SK-N-SH treated with all-trans-retinoic acid at 6 μM for 48 hours (cell line): ENCODE measurements around the gene FHIT.

Experiments used
- ATAC-seq: fragments of 200-7000 bp; cut with Tn5 transposase; 3 replicates; pipeline ENCODE4 v1.9.1; 2020; ENCODE audit warnings: mild to moderate bottlenecking, moderate library complexity
- ARNTL ChIP-seq: fragments of 450-650 bp; formaldehyde crosslinking; IDR thresholded peaks from 2 replicates; pipeline ENCODE4 v1.5.0; 2020; ENCODE audit warnings: low read depth, mild to moderate bottlenecking, moderate library complexity, borderline replicate concordance
- CSDC2 ChIP-seq: fragments of 250-450 bp; sonication (Bioruptor Pico); IDR thresholded peaks from 2 replicates; pipeline ENCODE4 v1.5.0; 2020; ENCODE audit warnings: mild to moderate bottlenecking, moderate library complexity
- ESRRG ChIP-seq: fragments of 250-450 bp; sonication (Bioruptor Pico); IDR thresholded peaks from 2 replicates; pipeline ENCODE4 v1.6.1; 2021; ENCODE audit warnings: mild to moderate bottlenecking
- GLIS3 ChIP-seq: fragments of 250-450 bp; sonication (Bioruptor Pico); IDR thresholded peaks from 2 replicates; pipeline ENCODE4 v1.5.0; 2020; ENCODE audit warnings: mild to moderate bottlenecking, moderate library complexity
- ISL1 ChIP-seq: fragments of 250-450 bp; sonication (Bioruptor Pico); IDR thresholded peaks from 2 replicates; pipeline ENCODE4 v2.1.2; 2022; ENCODE audit warnings: mild to moderate bottlenecking, moderate library complexity
- PATZ1 ChIP-seq: fragments of 250-450 bp; sonication (Bioruptor Pico); IDR thresholded peaks from 2 replicates; pipeline ENCODE4 v1.8.0; 2020; ENCODE audit warnings: mild to moderate bottlenecking, moderate library complexity, borderline replicate concordance
- PPARA ChIP-seq: fragments of 250-450 bp; sonication (Bioruptor Pico); IDR thresholded peaks from 2 replicates; pipeline ENCODE4 v1.5.0; 2020; ENCODE audit warnings: mild to moderate bottlenecking, borderline replicate concordance
- SNAI2 ChIP-seq: fragments of 250-450 bp; sonication (Bioruptor Pico); IDR thresholded peaks from 2 replicates; pipeline ENCODE4 v1.5.0; 2020; ENCODE audit warnings: mild to moderate bottlenecking, moderate library complexity
- TCF4 ChIP-seq: fragments of 250-450 bp; sonication (Bioruptor Pico); IDR thresholded peaks from 2 replicates; pipeline ENCODE4 v1.8.0; 2021; ENCODE audit warnings: mild to moderate bottlenecking, moderate library complexity, borderline replicate concordance
- TOX ChIP-seq: fragments of 250-450 bp; sonication (Bioruptor Pico); IDR thresholded peaks from 2 replicates; pipeline ENCODE4 v1.8.0; 2021; ENCODE audit warnings: mild to moderate bottlenecking, moderate library complexity, borderline replicate concordance
- ZC3H10 ChIP-seq: fragments of 250-450 bp; sonication (Bioruptor Pico); IDR thresholded peaks from 2 replicates; pipeline ENCODE4 v1.5.1; 2021; ENCODE audit warnings: mild to moderate bottlenecking, moderate library complexity
- ZFP3 ChIP-seq: fragments of 250-450 bp; sonication (Bioruptor Pico); IDR thresholded peaks from 2 replicates; pipeline ENCODE4 v1.5.0; 2020; ENCODE audit warnings: mild to moderate bottlenecking, moderate library complexity
- ZFP30 ChIP-seq: fragments of 450-650 bp; formaldehyde crosslinking; IDR thresholded peaks from 2 replicates; pipeline ENCODE4 v1.5.0; 2022; ENCODE audit warnings: mild to moderate bottlenecking, moderate library complexity
- ZNF565 ChIP-seq: fragments of 450-650 bp; formaldehyde crosslinking; conservative IDR thresholded peaks from 2 replicates; pipeline ENCODE4 v1.5.0; 2020; ENCODE audit warnings: low read depth, mild to moderate bottlenecking, moderate library complexity
- ZNF70 ChIP-seq: fragments of 450-650 bp; formaldehyde crosslinking; IDR thresholded peaks from 2 replicates; pipeline ENCODE4 v1.5.0; 2020; ENCODE audit warnings: mild to moderate bottlenecking, moderate library complexity
- ZNF8 ChIP-seq: fragments of 450-650 bp; formaldehyde crosslinking; IDR thresholded peaks from 2 replicates; pipeline ENCODE4 v1.5.0; 2020; ENCODE audit warnings: mild to moderate bottlenecking, moderate library complexity
- TF ChIP-seq, protein P1 (sequence below): fragments of 250-450 bp; sonication (Bioruptor Pico); IDR thresholded peaks from 2 replicates; pipeline ENCODE4 v1.8.0; 2021; ENCODE audit warnings: low read depth, mild to moderate bottlenecking, moderate library complexity, borderline replicate concordance
- TF ChIP-seq, protein P2 (sequence below): fragments of 250-450 bp; sonication (Bioruptor Pico); IDR thresholded peaks from 2 replicates; pipeline ENCODE4 v1.5.0; 2020; ENCODE audit warnings: mild to moderate bottlenecking, moderate library complexity
- TF ChIP-seq, protein P3 (sequence below): fragments of 250-450 bp; sonication (Bioruptor Pico); IDR thresholded peaks from 2 replicates; pipeline ENCODE4 v1.5.1; 2021; ENCODE audit warnings: mild to moderate bottlenecking, moderate library complexity
- TF ChIP-seq, protein P4 (sequence below): fragments of 250-450 bp; sonication (Bioruptor Pico); IDR thresholded peaks from 2 replicates; pipeline ENCODE4 v1.5.1; 2020; ENCODE audit warnings: low read depth, mild to moderate bottlenecking, moderate library complexity

The FHIT gene

GRCh38 chr3:60274646-60275045 is 976.6 kb downstream of the FHIT start:
- no peak for ATAC-seq
- TF ChIP-seq ESRRG (CRISPR knock-in tag) (no peak), ZFP30 (CRISPR knock-in tag) (no peak)
- TF ChIP-seq, protein P1, sequence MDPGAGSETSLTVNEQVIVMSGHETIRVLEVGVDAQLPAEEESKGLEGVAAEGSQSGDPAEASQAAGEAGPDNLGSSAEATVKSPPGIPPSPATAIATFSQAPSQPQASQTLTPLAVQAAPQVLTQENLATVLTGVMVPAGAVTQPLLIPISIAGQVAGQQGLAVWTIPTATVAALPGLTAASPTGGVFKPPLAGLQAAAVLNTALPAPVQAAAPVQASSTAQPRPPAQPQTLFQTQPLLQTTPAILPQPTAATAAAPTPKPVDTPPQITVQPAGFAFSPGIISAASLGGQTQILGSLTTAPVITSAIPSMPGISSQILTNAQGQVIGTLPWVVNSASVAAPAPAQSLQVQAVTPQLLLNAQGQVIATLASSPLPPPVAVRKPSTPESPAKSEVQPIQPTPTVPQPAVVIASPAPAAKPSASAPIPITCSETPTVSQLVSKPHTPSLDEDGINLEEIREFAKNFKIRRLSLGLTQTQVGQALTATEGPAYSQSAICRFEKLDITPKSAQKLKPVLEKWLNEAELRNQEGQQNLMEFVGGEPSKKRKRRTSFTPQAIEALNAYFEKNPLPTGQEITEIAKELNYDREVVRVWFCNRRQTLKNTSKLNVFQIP (CRISPR knock-in tag), result no peak

GRCh38 chr3:60274098-60274497 is 977.2 kb downstream of the FHIT start:
- ATAC-seq, result no peak
- no peak for TF ChIP-seq TOX (CRISPR knock-in tag)
- TF ChIP-seq SNAI2 (CRISPR knock-in tag), result no peak
- TF ChIP-seq ZC3H10 (CRISPR knock-in tag), result no peak
- no peak for TF ChIP-seq TCF4 (CRISPR knock-in tag)
- TF ChIP-seq, protein P2, sequence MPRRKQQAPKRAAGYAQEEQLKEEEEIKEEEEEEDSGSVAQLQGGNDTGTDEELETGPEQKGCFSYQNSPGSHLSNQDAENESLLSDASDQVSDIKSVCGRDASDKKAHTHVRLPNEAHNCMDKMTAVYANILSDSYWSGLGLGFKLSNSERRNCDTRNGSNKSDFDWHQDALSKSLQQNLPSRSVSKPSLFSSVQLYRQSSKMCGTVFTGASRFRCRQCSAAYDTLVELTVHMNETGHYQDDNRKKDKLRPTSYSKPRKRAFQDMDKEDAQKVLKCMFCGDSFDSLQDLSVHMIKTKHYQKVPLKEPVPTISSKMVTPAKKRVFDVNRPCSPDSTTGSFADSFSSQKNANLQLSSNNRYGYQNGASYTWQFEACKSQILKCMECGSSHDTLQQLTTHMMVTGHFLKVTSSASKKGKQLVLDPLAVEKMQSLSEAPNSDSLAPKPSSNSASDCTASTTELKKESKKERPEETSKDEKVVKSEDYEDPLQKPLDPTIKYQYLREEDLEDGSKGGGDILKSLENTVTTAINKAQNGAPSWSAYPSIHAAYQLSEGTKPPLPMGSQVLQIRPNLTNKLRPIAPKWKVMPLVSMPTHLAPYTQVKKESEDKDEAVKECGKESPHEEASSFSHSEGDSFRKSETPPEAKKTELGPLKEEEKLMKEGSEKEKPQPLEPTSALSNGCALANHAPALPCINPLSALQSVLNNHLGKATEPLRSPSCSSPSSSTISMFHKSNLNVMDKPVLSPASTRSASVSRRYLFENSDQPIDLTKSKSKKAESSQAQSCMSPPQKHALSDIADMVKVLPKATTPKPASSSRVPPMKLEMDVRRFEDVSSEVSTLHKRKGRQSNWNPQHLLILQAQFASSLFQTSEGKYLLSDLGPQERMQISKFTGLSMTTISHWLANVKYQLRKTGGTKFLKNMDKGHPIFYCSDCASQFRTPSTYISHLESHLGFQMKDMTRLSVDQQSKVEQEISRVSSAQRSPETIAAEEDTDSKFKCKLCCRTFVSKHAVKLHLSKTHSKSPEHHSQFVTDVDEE (CRISPR knock-in tag), result no peak
- TF ChIP-seq, protein P1 (CRISPR knock-in tag), result no peak
- TF ChIP-seq ZFP30 (CRISPR knock-in tag), result no peak
- TF ChIP-seq PPARA (CRISPR knock-in tag), result no peak
- TF ChIP-seq ISL1 (CRISPR knock-in tag), result no peak
- TF ChIP-seq ARNTL, result no peak
- TF ChIP-seq GLIS3, result no peak
- TF ChIP-seq, protein P3, sequence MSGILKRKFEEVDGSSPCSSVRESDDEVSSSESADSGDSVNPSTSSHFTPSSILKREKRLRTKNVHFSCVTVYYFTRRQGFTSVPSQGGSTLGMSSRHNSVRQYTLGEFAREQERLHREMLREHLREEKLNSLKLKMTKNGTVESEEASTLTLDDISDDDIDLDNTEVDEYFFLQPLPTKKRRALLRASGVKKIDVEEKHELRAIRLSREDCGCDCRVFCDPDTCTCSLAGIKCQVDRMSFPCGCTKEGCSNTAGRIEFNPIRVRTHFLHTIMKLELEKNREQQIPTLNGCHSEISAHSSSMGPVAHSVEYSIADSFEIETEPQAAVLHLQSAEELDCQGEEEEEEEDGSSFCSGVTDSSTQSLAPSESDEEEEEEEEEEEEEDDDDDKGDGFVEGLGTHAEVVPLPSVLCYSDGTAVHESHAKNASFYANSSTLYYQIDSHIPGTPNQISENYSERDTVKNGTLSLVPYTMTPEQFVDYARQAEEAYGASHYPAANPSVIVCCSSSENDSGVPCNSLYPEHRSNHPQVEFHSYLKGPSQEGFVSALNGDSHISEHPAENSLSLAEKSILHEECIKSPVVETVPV (CRISPR knock-in tag), result no peak
- TF ChIP-seq CSDC2 (CRISPR knock-in tag), result no peak
- no peak for TF ChIP-seq PATZ1 (CRISPR knock-in tag)
- no peak for TF ChIP-seq ZNF70 (CRISPR knock-in tag)
- no peak for TF ChIP-seq ZFP3 (CRISPR knock-in tag)
- no peak for TF ChIP-seq ZNF8 (CRISPR knock-in tag)

- no peak for TF ChIP-seq ARNTL
- no peak for TF ChIP-seq CSDC2 (CRISPR knock-in tag)
- TF ChIP-seq ZNF8 (CRISPR knock-in tag), result no peak
- TF ChIP-seq ZNF70 (CRISPR knock-in tag), result no peak
- TF ChIP-seq PPARA (CRISPR knock-in tag), result no peak
- no peak for TF ChIP-seq ZC3H10 (CRISPR knock-in tag)
- TF ChIP-seq TOX (CRISPR knock-in tag), result no peak
- TF ChIP-seq, protein P4, sequence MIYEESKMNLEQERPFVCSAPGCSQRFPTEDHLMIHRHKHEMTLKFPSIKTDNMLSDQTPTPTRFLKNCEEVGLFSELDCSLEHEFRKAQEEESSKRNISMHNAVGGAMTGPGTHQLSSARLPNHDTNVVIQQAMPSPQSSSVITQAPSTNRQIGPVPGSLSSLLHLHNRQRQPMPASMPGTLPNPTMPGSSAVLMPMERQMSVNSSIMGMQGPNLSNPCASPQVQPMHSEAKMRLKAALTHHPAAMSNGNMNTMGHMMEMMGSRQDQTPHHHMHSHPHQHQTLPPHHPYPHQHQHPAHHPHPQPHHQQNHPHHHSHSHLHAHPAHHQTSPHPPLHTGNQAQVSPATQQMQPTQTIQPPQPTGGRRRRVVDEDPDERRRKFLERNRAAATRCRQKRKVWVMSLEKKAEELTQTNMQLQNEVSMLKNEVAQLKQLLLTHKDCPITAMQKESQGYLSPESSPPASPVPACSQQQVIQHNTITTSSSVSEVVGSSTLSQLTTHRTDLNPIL (CRISPR knock-in tag), result no peak
- TF ChIP-seq GLIS3, result no peak
- TF ChIP-seq, protein P1 (CRISPR knock-in tag), result no peak
- TF ChIP-seq TCF4 (CRISPR knock-in tag), result no peak
- TF ChIP-seq ISL1 (CRISPR knock-in tag), result no peak
- no peak for TF ChIP-seq ZNF565
- no peak for TF ChIP-seq PATZ1 (CRISPR knock-in tag)
- ATAC-seq, result no peak
Observed at GRCh38 chr3:60269829-60270266, 981.4 kb downstream of the FHIT start.
